Body of pancreas (tissue), 4 donors: ENCODE data around the gene NUP205. TPM values are rescaled to one million over a fixed set of nuclear protein-coding genes. Genes with fewer than 3 reads are reported as not detected.

ENCODE experiments used
- ATAC-seq: fragments of 150-250 bp; one replicate; pipeline ENCODE4 v1.9.1; 2016
- DNase-seq, 4 donors: peaks; one replicate each; pipeline ENCODE4 v3.0.0-alpha.2; 2019
- H3K27ac ChIP-seq, 4 donors: fragments of 200-600 bp; sonication (generic); 1 replicate in 3 of 4; 2 replicates in 1 of 4; pipeline versions ENCODE4 v1.5.1 to v1.6.1; 2016 to 2019; ENCODE audit warnings: mild to moderate bottlenecking in 1 of 4, mixed read lengths in 1 of 4, moderate library complexity in 1 of 4
- H3K27me3 ChIP-seq, 2 donors: fragments of 200-600 bp; sonication (generic); one replicate each; pipeline ENCODE4 v1.6.0; 2016; ENCODE audit warnings: mild to moderate bottlenecking in 1 of 2
- H3K36me3 ChIP-seq, 2 donors: fragments of 200-600 bp; sonication (generic); replicated peaks in 1 of 2; 2 replicates each; pipeline ENCODE4 v1.5.1; 2016; ENCODE audit warnings: low read depth in 2 of 2; ENCODE audit not compliant: insufficient read depth in 1 of 2
- H3K4me1 ChIP-seq: fragments of 200-600 bp; sonication (generic); one replicate; pipeline ENCODE4 v1.6.0; 2016
- H3K4me3 ChIP-seq, 2 donors: fragments of 200-600 bp; sonication (generic); 1 replicate in 1 of 2; 2 replicates in 1 of 2; pipeline ENCODE4 v1.5.1; 2016 to 2019
- H3K9me3 ChIP-seq, 3 donors: fragments of 200-600 bp; sonication (generic); 1 replicate in 2 of 3; 2 replicates in 1 of 3; pipeline ENCODE4 v1.5.1; 2016
- CTCF ChIP-seq, 7 experiments: fragments of 450-650 bp in 4 of 7; fragments of 200-600 bp in 3 of 7; sonication (generic) in 3 of 7; IDR thresholded peaks; one replicate each; pipeline ENCODE4 v1.5.1; 2016 to 2019; ENCODE audit warnings: antibody characterized with exemption in 7 of 7
- POLR2A ChIP-seq, 3 donors: fragments of 450-650 bp; IDR thresholded peaks; one replicate each; pipeline ENCODE4 v1.6.1; 2016; ENCODE audit warnings: antibody characterized with exemption in 3 of 3, mild to moderate bottlenecking in 2 of 3
- WGBS, 2 donors: methylation state at CpG; one replicate each; pipeline ENCODE4 v1.1.5; 2017; 5-methylcytosine and 5-hydroxymethylcytosine counted together
- intact Hi-C: fragments of 100-400 bp; cut with DNase I; formaldehyde crosslinking; loops from one replicate; pipeline ENCODE4 v1.15.1; 2023
- total RNA-seq, 2 donors: library from RNA; depleted of rRNA; stranded (reverse); fragments of >200 nt; gene quantifications; one replicate each; pipeline ENCODE4 v1.1.0, GENCODE V29; 2016

The NUP205 gene
- total RNA-seq, 2 donors from 2014 or later: 13.7 to 24.4 TPM

DNA sequence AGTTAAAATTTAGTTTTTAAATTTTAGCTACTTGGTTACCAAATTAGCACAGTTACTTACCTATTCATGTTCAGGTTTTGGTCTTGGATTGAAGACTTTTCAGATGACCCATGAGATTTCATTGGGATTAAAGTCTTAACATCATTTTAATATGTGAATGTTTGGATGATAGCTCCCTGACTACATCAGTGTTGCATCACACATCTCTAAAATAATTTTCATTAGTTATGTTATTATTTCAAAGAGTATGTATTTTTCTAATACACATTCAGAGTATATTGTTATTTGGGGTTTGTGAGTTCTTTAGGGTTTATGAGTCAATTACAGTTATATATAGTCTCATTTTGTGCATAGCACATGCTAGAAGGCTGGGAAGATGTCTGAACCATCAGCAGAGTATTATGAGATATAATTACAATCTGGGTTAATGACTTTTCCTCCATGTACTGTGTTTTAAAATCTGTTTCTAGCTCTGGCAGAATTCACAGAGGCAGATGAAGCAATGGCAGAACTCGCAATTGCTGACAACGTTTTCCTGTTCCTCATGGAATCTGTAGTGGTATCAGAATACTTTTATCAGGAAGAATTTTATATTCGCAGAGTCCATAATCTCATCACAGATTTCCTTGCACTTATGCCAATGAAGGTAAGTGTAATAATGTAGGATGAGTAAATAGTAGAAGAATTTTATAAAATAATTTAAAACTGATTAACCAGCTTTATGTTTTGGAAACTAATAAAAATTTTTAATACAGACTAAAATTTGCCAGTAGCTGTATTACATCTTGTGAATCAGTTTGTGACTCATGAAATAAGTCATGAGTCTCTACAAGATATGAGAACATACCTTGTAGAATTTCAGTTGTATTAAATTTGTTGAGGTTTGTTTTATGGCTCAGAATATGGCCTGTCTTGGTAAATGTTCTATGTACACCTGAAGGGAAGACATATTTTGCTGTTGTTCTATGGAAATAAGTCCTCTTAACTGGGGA, 26.9 kb downstream of the NUP205 start:
- Histone ChIP-seq H3K4me3 (no peak overlapping the region), H3K36me3 (peaks cover 0 to 20% of the 10 kb centered on the region in 2 donors), H3K27me3 (no peaks in the 10 kb centered on the region), H3K4me1 (no peaks in the 10 kb centered on the region), H3K27ac (no peak overlapping the region), H3K9me3 (no peaks in the 10 kb centered on the region)
- intact Hi-C loops: no loop called here
- 86 to 90% methylated on average over 3 of the region's 3 CpGs for WGBS, 2 donors
- DNase-seq (no peak), ATAC-seq (no peak)
- TF ChIP-seq POLR2A (IDR thresholded peaks at IDR 0.05) (no peak), CTCF (IDR thresholded peaks at IDR 0.05) (no peak)

DNA sequence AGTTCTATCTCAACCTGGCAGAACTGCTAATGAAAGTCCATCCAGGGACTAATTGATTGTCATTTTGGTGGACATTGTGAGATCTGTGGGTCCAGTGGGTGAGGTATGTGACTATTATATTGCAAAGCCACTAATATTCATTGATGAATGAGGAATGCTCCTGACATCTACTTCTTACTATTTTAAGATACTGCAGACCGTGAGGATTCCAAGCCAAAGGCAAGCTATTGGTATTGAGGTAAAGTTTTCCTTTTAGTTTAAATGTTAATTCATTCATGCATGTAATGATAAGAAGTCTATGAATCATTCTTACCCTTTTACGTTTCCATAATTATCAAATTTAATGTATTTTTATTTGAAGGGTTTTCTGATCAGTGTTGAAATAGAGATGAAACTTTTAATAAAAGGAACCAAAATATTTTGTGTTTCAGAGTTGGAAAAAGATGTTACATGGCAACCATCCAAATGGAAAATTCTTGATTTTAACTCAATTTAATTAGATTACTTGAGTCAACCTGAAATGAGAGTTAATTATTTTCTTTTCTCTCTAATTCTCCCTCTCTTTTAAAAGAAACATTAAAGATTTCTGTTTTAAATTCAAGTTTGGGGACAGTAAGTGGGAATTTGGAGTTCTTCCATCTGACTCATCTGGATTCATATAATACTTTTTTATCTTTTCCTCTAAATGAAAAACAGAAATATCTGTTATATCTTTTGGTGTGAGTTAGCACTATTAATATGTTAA, 39.6 kb downstream of the NUP205 start:
- no peak for TF ChIP-seq CTCF (IDR thresholded peaks at IDR 0.05)
- no peak for TF ChIP-seq POLR2A (IDR thresholded peaks at IDR 0.05)
- 79 to 90% methylated on average over 2 of the region's 2 CpGs for WGBS, 2 donors
- Histone ChIP-seq H3K36me3 (peaks cover 0 to 6% of the 10 kb centered on the region in 2 donors), H3K4me3 (no peak overlapping the region), H3K27me3 (no peaks in the 10 kb centered on the region), H3K9me3 (no peaks in the 10 kb centered on the region), H3K4me1 (no peaks in the 10 kb centered on the region), H3K27ac (no peak overlapping the region)
- intact Hi-C loops: no loop called here
- no peak for DNase-seq
- no peak for ATAC-seq

- Histone ChIP-seq H3K4me1 (no peaks in the 10 kb centered on the region), H3K27me3 (no peaks in the 10 kb centered on the region), H3K27ac (no peak overlapping the region), H3K36me3 (peaks cover 0 to 5% of the 10 kb centered on the region in 2 donors), H3K4me3 (no peak overlapping the region), H3K9me3 (no peaks in the 10 kb centered on the region)
- no peak for ATAC-seq
- WGBS, 2 donors: 77 to 81% methylated on average over 6 of the region's 6 CpGs
- no peak for DNase-seq
- intact Hi-C loops: no loop called here
- TF ChIP-seq CTCF (IDR thresholded peaks at IDR 0.05) (no peak), POLR2A (IDR thresholded peaks at IDR 0.05) (no peak)
These were observed 40.2 kb downstream of the NUP205 start for GRCh38 chr7:135597926-135598305.

- H3K4me3 ChIP-seq: no peak overlapping the region
- DNase-seq (no peak), ATAC-seq (no peak)
- H3K36me3 ChIP-seq: peaks cover 0 to 2% of the 10 kb centered on the region in 2 donors
- TF ChIP-seq POLR2A (IDR thresholded peaks at IDR 0.05) (no peak), CTCF (IDR thresholded peaks at IDR 0.05) (no peak)
- intact Hi-C loops: no loop called here
- H3K27ac ChIP-seq: no peak overlapping the region
- H3K9me3 ChIP-seq: no peaks in the 10 kb centered on the region
- no peaks in the 10 kb centered on the region for H3K4me1 ChIP-seq
- H3K27me3 ChIP-seq: no peaks in the 10 kb centered on the region
These were observed 41.8 kb downstream of the NUP205 start for GRCh38 chr7:135599471-135599870.
